NCI-H345 treated with DMSO at 0.1 percent for 48 hours (cell line): ENCODE data around the gene UBN2.

ENCODE experiments used
- DNase-seq: peaks from one replicate; lab custom pipeline; 2025; ENCODE audit not compliant: unreplicated experiment; lab: John Stamatoyannopoulos, UW

UBN2 gene

DNA sequence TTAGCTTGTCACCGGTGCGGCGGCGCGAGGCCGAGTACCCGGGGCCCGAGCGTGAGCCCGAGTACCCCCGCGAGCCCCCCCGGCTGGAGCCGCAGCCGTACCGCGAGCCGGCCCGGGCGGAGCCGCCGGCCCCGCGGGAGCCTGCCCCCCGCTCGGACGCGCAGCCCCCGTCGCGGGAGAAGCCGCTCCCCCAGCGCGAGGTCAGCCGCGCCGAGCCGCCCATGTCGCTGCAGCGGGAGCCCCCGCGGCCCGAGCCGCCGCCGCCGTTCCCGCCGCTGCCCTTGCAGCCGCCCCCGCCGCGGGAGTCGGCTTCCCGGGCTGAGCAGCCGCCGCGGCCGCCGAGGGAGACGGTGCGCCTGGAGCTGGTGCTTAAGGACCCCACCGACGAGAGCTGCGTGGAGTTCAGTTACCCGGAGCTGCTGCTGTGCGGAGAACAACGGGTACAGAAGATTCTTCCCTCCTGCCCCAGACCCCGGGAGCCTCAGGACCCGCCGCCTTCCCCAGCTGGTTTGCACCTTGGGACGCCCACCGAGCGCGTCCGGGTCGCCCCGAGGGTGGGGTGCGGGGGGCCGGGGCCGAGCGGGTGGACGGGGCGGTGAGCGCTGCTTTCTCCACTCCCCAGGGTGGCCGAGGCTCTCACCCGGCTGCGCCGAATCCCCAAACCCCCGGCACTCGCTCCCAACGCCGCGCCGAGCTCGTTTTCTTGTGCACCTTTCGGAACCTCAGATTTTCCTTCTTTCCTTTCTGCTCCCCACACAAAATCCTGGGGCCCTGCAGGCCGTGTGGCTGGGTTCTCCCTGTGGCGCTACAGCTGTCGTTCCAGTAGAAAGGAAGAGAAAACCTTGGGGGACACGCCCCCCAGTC is 708 bp downstream of the UBN2 start:
- no peak for DNase-seq

DNA sequence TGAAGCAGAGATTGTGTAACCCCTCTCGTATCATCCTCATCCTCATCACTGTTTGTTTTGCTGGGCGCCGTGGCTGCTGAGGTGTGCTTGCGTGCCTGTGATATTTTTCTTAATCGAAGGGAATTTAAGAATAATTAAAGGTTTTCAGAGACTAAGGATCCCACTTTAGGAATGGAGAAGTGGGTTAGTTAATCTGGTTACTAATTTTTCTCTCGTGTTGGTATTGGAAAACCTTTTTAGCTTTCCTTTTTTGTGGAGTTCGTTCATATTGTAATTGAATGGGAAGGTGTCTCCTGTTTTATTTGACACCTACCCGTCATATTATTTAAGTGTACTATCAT is 1.3 kb downstream of the UBN2 start:
- no peak for DNase-seq

DNA sequence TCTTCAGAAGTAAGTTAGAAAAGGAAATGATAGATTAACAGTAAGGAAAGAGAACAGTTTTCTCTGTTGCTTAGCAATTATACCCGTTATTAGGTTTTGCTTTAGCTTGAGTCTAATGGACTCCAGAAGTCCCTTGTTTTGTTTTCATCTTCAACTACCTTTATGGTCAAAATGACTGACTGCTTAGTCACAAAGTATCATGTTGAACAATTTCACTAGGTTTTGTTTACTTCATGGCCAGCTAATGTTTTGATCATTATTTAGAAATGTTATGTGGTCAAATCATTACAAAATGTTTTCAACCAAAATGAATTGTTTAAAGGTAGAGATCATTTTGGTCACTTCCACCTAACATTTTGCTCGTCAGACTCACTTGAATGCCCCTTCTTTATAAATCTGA is 1.9 kb downstream of the UBN2 start:
- DNase-seq = no peak

DNA sequence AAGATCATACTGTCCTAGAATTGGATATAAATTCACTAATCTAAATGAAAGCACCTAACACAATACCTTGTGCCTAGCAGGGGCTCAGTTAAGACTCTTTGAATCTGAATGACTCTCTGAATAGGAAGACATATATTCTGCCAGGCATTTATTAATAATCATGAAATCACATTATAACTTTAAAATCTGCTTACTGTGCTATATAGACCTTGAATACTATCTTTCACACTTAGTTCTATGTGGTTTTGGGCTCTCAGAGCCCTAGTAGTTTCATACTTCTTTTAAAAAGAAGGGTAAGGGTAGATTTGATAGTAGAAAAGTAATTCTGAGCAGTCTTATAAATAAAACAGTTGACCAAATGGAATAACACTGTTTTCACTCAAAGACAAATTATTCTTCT is 10.2 kb downstream of the UBN2 start:
- DNase-seq = no peak

DNA sequence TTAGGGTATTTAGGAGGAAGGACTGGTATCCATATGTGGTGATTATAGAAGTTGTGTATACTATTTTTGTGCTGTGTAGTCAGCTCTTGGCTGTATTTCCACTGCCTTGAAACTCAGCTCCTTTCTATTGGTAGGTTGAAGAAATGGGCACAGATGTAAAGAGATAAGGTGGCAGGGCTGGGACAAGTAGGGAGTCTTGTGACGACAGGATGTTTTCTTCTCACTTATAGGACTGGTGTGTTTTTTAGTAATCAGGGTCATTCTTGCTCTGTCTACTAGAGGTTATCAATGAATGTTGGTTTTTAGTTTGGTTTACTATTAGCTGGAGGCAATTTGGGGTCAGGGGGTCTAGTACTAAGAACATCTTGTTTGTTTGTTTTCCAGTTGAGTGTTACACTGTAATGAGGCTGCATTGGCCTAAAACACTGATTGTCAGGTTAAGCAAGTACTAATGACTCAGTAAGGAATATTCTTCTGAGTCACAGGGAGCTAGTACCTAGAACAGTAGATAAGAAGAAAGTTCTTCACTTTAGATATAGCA is 11.8 kb downstream of the UBN2 start:
- no peak for DNase-seq

DNA sequence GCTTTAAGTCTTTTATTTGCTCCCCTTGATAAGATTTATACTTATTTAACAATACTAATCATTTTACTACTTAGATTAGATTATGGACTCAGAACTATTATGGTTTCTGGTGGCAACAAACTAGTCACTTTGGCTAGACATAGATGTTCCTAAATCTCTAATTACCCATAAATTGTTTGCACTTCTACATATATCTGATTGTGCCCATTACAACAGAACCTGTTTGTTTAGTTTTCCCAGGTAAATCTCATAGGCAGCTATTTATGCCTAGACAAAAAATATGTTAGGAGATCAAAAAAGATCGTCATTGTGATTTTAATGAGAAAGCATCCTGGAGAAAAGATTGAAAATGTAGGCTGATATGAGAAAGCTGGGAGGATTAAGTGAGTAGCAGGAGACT is 14.4 kb downstream of the UBN2 start:
- no peak for DNase-seq

DNA sequence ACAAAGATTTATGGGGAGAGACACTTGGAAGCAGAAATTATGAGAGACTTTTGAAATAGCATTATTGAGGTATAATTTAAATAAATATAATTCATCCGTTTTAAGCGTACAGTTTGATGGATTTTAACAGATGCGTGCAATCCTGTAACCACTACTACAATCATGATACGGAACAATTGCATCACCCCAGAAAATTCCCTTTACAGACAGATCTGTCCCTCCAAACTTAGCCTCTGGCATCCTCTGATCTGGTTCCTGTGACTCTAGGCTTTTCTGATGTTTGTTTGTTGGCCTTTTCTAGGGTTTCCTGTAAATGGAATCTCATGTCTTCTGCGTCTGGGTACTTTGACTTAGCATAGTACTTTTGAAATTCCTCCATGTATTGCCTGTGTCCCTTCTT is 15.5 kb downstream of the UBN2 start:
- no peak for DNase-seq

DNA sequence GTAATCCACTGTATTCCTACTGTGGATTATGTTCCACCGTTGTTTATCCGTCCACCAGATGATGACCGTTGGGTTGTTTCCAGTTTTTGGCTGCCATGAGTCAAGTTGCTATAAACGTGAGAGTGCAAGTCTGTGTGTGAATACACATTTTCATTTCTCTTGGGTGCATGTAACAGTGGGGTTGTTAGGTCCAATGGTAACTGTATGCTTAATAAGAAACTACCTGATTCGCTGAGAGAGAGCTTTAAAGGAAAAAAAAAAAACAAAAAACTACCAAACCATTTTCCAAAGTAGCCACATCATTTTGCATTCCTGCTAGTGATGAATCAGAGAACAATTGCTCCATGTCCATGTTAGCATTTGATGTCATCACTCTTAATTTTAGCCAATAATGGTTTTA is 15.9 kb downstream of the UBN2 start:
- no peak for DNase-seq

DNA sequence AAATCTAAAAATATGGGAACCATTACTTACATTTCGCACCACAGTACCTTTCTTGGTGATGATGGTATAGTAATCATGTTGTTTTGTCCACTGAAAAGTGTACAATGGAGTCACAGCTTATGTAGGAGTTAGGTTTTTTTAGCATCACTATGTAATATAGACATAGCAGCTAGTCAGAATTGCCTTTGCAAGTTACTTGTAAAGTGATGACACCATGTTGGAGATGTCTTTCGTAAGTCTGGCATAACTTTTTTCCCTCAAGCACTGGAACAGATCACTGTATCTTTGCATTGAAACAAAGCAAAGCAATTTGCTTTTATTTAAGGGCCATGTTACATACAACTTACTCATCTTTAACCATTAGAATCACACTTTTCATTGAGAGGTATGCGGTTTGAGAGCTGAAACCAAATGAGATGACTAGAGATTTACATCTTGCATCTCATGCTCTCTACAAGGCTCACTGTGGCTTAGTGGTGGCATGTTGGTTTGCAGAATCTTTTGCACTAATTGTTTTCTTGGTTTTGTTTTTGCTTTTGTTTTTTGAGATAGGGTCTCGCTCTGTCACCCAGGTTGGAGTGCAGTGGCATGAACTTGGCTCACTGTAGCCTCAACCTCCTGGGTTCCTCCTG is 18.3 kb downstream of the UBN2 start:
- DNase-seq = no peak

DNA sequence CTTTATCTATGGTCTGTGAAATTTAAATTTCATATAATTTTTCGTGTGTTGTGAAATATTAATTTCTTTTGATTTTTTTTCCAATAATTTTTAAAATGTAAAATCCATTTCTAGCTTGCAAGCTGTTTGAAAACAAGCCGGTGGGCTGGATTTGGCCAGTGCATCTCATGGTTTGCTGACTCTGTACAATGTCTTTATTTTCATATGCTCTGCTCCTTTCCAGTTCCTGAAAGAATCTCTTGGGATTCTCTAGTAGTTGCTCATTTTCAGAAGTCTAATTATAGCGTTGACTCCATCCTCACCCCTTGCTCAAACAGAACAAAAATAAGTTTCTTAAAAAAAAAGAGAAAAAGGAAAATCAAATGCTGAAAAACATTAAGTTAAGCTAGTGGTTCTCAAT is 21.4 kb downstream of the UBN2 start:
- DNase-seq = no peak

DNA sequence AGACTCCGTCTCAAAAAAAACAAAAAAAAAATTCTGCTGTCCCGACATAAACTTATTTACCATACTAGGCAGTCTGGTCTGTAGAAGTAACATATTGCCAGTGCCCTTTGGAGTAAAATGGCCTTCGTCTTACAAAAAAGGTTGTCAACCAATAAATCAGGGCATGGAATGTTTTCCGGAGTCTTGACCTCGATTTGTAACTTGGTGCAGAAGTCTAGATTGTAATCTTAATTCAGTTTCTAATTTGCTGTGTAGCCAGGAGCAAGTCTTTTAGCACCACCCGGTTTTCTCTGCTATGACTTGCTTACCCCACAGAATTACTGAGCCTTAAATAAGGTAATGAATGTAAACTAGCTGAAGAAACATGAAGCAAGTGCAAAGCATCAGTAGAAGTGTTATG is 23.2 kb downstream of the UBN2 start:
- no peak for DNase-seq

DNA sequence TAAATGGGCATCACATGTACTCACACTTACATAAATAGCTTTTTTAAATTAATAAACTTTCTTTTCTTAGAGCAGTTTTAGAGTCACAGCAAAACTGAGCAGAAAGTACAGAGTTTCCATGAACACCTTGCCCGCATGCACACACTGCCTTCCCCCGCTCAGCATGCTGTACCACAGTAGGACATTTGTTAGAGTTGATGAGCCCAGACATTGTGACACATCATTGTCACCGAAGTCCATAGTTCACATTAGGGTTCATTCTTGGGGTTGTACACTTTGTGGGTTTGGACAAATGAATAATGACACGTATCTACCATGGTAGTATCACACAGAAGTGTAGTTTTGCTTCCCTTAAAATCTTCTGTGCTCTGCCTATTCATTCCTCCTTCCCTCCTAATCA is 23.7 kb downstream of the UBN2 start:
- DNase-seq = no peak

DNA sequence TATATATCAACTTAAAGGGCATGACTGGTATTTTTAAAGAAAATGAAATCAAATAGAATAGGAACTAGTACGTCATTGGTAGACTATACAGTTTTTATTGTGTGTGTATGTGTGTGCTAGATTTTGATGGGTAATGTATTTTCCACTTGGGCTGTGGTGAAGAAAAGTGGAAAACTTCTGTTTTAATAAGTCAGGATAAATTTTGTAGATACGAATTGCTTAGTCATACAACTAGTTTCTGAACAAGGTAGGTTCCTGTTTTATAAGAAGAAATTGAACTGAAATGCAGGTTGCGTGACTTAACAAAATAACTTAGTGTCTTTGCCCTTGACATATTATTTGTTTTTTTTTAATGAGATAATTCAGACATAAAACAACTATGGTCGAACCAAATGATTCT is 24.3 kb downstream of the UBN2 start:
- DNase-seq = no peak

DNA sequence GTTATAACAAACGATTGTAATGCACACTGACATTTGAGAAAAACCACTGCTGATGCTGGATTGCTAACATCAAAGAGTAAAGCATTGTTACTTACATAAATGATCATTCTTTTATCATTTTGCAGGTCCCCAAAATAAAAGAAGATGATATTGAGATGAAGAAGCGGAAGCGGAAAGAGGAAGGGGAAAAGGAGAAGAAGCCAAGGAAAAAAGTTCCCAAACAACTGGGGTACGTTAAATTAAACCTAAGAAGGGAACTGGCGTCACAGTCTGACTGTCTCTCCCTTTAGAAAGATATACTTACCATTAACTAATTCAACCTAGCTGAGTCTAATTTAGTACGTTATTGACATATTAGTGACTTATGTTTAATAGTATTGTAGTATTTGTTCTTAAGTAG is 28.1 kb downstream of the UBN2 start:
- no peak for DNase-seq

DNA sequence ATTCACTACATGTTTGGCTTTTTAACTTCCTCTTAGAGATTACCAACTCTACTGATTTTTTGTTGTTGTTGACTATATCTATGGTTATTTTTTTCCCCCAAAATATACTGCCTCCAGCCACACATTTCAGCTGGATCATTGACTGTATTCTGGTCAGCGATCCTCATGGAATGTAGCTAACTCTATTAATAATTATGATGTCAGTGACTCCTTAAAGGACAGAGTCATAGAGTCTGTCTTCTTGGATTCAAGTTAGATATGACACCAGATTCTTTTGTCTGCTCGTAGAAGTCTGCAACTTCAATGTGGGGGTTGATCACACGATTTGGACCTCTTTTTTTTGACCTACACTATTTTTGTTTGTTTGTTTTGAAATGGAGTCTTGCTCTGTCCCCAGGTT is 33.2 kb downstream of the UBN2 start:
- DNase-seq = no peak

DNA sequence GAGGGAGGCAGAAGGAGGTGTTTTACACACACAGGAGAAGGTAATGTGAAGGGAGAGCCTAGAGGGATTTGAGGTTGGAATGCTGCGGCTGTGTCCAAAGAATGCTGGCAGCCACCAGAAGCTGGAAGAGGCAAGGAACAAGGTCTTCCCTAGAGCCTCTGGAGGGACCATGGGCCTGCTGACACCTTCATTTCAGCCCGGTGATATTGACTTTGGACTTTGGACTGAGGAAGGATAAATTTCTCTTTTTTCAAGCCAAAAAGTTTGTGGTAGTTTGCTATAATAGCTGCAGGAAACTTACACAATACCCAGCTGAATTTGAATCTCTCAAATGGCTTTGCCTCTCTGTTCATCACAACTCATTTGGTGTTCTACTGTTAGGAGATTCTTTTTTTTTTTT is 34.6 kb downstream of the UBN2 start:
- no peak for DNase-seq

DNA sequence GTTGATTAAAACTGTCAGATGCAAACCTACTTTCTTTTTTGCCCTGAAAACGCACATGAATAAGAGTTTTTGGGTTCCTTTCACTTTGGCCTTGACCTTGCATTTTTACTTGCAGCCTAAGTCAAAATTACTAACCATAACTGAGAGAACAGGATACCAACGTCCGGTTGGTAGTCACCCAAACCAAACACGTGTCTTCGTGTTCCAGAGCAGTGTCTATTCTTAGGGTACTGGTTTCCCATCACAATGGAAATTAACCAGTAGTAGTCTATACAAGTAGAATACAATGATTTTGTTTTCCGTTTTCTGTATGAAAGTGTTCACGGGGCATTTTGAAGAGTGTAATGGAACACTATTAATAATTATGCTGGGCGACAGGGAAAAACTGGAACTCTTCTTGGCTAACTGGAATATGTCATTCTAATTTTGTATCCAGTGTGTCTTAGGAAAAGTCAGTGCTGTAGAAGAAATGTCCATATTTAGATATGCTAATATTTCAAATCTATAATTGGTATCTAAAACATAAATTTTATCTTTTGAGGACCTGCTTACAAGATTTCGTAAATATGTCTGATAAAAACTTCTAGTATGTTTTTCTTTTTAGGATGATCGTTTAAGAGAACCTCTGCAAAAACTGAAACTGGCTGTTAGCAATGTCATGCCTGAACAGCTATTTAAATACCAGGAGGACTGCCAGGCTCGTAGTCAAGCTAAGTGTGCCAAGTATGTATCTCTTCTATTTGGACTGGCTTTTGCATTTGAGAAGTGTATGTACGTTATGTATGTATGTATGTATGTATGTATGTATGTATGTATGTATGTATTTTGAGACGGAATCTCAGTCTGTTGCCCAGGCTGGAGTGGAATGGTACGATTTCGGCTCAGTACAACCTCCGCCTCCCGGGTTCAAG is 40.9 kb downstream of the UBN2 start:
- no peak for DNase-seq

DNA sequence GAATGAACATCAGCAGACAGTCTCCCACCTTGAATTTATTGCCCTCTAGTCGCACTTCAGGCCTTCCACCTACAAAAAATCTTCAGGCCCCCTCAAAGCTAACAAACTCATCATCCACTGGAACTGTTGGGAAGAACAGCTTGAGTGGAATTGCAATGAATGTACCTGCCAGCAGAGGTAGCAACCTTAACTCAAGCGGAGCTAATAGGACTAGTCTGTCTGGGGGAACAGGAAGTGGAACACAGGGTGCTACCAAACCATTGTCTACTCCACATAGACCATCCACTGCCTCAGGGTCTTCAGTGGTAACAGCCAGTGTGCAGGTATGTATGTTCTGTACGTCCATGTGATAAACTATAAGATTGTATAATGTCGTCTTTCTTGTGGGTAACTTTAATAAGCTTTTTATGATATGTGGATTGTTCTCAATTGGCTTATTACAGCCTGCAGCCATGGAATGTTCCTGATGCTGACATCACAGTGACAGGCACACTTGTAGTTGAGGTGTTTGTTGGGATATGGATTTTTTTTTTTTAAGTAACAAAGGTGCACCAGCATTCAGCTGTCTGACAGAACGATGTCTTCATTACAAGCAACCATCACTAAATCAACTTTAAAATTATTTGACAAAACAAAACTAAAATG is 53.3 kb downstream of the UBN2 start:
- no peak for DNase-seq

DNA sequence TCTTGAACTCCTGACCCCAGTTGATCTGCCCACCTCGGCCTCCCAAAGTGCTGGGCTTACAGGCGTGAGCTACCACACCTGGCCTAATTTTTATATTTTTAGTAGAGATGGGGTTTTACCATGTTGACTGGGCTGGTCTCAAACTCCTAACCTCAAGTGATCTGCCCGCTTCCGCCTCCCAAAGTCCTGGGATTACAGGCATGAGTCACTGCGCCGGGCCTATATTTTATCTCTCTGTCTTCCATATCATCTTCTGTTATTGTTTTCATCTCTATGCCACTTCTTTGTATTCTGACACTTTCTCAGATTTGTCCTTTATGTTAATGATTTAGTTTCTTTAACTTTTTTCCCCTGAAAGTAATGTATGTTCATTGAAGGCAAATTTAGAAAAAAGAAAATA is 55.1 kb downstream of the UBN2 start:
- DNase-seq = no peak

DNA sequence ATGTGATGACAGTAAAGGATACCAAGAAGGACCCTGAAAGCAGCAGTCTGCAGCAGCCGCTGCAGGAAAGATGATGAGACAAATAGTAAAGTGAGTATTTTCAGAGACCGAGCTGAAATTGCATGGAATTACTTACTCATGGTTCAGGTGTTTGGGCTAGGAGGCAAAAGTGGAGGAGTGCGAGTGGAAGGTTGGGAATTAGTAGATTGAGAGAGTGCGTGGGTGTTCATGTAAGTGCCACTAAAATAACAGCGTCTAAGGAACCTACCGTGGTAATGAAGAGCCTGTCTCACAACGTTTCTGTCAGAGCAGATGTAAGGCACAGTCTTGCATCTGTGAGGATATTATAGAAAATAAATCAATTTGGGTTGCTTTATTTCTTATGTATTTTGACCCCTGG is 61.8 kb downstream of the UBN2 start:
- no peak for DNase-seq

DNA sequence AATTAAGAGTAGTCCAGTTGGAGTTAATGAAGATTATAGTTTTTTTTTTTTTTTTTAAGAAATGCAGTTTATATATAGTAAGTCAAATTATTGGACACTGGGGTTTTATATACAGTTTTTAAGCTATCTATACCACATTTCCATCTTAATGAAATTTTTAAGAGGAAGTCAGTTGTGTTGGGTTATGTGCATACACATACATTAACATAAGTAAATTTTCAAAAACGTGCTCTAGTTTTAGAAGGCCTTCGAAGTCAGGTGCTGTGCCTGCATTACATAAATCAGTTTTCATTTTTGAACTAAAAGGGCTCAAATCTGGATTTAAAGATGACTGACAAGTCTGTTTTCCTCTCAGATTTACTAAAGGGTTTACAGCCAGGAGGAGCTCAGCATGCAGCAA is 62.5 kb downstream of the UBN2 start:
- no peak for DNase-seq
